PC-9 (cell line): ENCODE data around the gene STK35. TPM values are rescaled to one million over a fixed set of nuclear protein-coding genes. Genes with fewer than 3 reads are reported as not detected.

Source experiments
- BruUV-seq: library from RNA; stranded (reverse); fragments of 400-500 nt; replicated peaks from 2 replicates; lab custom pipeline; 2021; lab: Mats Ljungman, UMichigan
- CTCF ChIA-PET: fragments of 300-600 bp; sonication (Branson Sonifier 250); formaldehyde crosslinking; loops from one replicate; lab custom pipeline; 2022; ENCODE audit warnings: antibody characterized with exemption; lab: Charles Lee
- POLR2A ChIA-PET: fragments of 300-600 bp; sonication (Branson Sonifier 250); formaldehyde crosslinking; loops from one replicate; lab custom pipeline; 2022; ENCODE audit warnings: antibody characterized with exemption; ENCODE audit not compliant: unreplicated experiment; lab: Charles Lee
- DNase-seq, 2 experiments: peaks; one replicate each; pipeline versions ENCODE4 v3.0.0 to v3.0.0-alpha.2; 2015 to 2022; ENCODE audit warnings: mixed read lengths in 1 of 2
- H2AFZ ChIP-seq: fragments of 200-600 bp; sonication (generic); 2 replicates; pipeline ENCODE4 v1.8.1; 2017; ENCODE audit warnings: antibody characterized with exemption
- H3F3A ChIP-seq: fragments of 200-600 bp; sonication (generic); 2 replicates; pipeline ENCODE4 v1.8.1; 2017; ENCODE audit warnings: antibody characterized with exemption, mild to moderate bottlenecking, low read depth; ENCODE audit not compliant: insufficient read depth
- H3K27ac ChIP-seq: fragments of 200-600 bp; sonication (generic); 2 replicates; pipeline ENCODE4 v1.6.1; 2016; ENCODE audit warnings: mixed run types
- H3K27me3 ChIP-seq: fragments of 200-600 bp; sonication (generic); 2 replicates; pipeline ENCODE4 v1.6.1; 2016; ENCODE audit warnings: low read depth, mixed run types; ENCODE audit not compliant: insufficient read depth
- H3K36me3 ChIP-seq: fragments of 200-600 bp; sonication (generic); 2 replicates; pipeline ENCODE4 v1.6.1; 2016; ENCODE audit warnings: low read depth, mixed run types
- H3K4me1 ChIP-seq: fragments of 200-600 bp; sonication (generic); replicated peaks from 2 replicates; pipeline ENCODE4 v1.6.1; 2016; ENCODE audit warnings: mixed run types; ENCODE audit not compliant: insufficient read depth
- H3K4me2 ChIP-seq: fragments of 200-600 bp; sonication (generic); 2 replicates; pipeline ENCODE4 v1.6.1; 2017; ENCODE audit warnings: mixed run types
- H3K4me3 ChIP-seq: fragments of 200-600 bp; sonication (generic); 2 replicates; pipeline ENCODE4 v1.6.1; 2016; ENCODE audit warnings: mixed run types
- H3K79me2 ChIP-seq: fragments of 200-600 bp; sonication (generic); 2 replicates; pipeline ENCODE4 v1.6.1; 2017; ENCODE audit warnings: low read depth, mixed run types
- H3K9me2 ChIP-seq: fragments of 200-600 bp; sonication (generic); 2 replicates; pipeline ENCODE4 v1.8.1; 2017; ENCODE audit warnings: mild to moderate bottlenecking; ENCODE audit not compliant: insufficient read depth
- H3K9me3 ChIP-seq: fragments of 200-600 bp; sonication (generic); 2 replicates; pipeline ENCODE4 v1.8.1; 2016; ENCODE audit warnings: low read depth; ENCODE audit not compliant: insufficient read depth
- H4K20me1 ChIP-seq: fragments of 200-600 bp; sonication (generic); 2 replicates; pipeline ENCODE4 v1.8.1; 2017; ENCODE audit not compliant: insufficient read depth
- CTCF ChIP-seq: fragments of 200-600 bp; sonication (generic); conservative IDR thresholded peaks from 2 replicates; pipeline ENCODE4 v1.6.1; 2017; ENCODE audit warnings: mixed run types, antibody characterized with exemption, mild to moderate bottlenecking, moderate library complexity
- EZH2 ChIP-seq: fragments of 200-600 bp; sonication (generic); IDR thresholded peaks from 2 replicates; pipeline ENCODE4 v1.8.0; 2017; ENCODE audit warnings: antibody characterized with exemption, low read depth
- intact Hi-C: fragments of 100-400 bp; cut with micrococcal nuclease; formaldehyde crosslinking; loops from one replicate; pipeline ENCODE4 v1.10.0; 2022; ENCODE audit not compliant: unreplicated experiment
- total RNA-seq: library from RNA; stranded (reverse); gene quantifications from 2 replicates; pipeline ENCODE4 v1.2.3, GENCODE V29; 2021

STK35 gene
- total RNA-seq, 1 experiment from 2014 or later, result 36.7 TPM

- intact Hi-C loops, result no loop called here
- CTCF ChIA-PET, result no interaction called here
- POLR2A ChIA-PET, result interaction anchor here (0.7 kb wide), 1 partner anchor 408 kb away, joined by 3 read pairs; no protein-coding TSS in a partner anchor
- Histone ChIP-seq H3K27ac (no peak overlapping the region), H3K4me3 (no peak overlapping the region), H3K9me2 (no peaks in the 10 kb centered on the region), H3K4me2 (no peak overlapping the region), H3K79me2 (no peaks in the 10 kb centered on the region), H3K9me3 (no peaks in the 10 kb centered on the region), H3K27me3 (peaks cover 36% of the 10 kb centered on the region), H2AFZ (no peak overlapping the region), H3F3A (no peaks in the 10 kb centered on the region), H4K20me1 (no peaks in the 10 kb centered on the region), H3K4me1 (no peaks in the 10 kb centered on the region), H3K36me3 (no peaks in the 10 kb centered on the region)
- no TSS peak for BruUV-seq
- no peak for TF ChIP-seq CTCF
- TF ChIP-seq EZH2, result no peak
- no peak for DNase-seq
Measured at GRCh38 chr20:2197166-2197565, 95.5 kb downstream of the STK35 start.

Other genes with a start within 250 kb of the STK35 start
- 18.4 and 18.5 TPM in 2 replicates for gene SIRPA, start 206.4 kb upstream of the STK35 start, total RNA-seq
- gene PDYN, start 107.8 kb upstream of the STK35 start, total RNA-seq, result not detected in 2 replicates
- not detected in 2 replicates for gene TGM3, start 194.2 kb downstream of the STK35 start, total RNA-seq